Lower leg skin (tissue), 4 donors: ENCODE data around the gene DNAAF1. TPM values are rescaled to one million over a fixed set of nuclear protein-coding genes. Genes with fewer than 3 reads are reported as not detected.
A peak's percentile ranks its signal among the peaks of the same experiment; 100 is the strongest.
"Not testable (repeated sequence)": the region's sequence is repeated elsewhere in the genome, so short reads cannot be mapped to it uniquely, and the experiment has no call there.

Experiments
- DNase-seq, 2 donors: peaks; one replicate each; pipeline ENCODE4 v3.0.0-alpha.2; 2019; ENCODE audit warnings: low spot score in 2 of 2
- H3K4me3 ChIP-seq: fragments of 200-600 bp; sonication (generic); 2 replicates; pipeline ENCODE4 v1.5.1; 2017; ENCODE audit warnings: mild to moderate bottlenecking, low read depth; ENCODE audit not compliant: poor library complexity, severe bottlenecking
- CTCF ChIP-seq, 3 donors: fragments of 450-650 bp; IDR thresholded peaks; one replicate each; pipeline ENCODE4 v1.5.1; 2016; ENCODE audit warnings: antibody characterized with exemption in 3 of 3, mild to moderate bottlenecking in 3 of 3, moderate library complexity in 2 of 3
- POLR2A ChIP-seq, 2 donors: fragments of 450-650 bp; IDR thresholded peaks; one replicate each; pipeline ENCODE4 v1.6.1; 2016 to 2017; ENCODE audit warnings: antibody characterized with exemption in 2 of 2, mild to moderate bottlenecking in 1 of 2, moderate library complexity in 1 of 2
- WGBS, 2 donors: methylation state at CpG; one replicate each; pipeline ENCODE4 v1.1.5; 2018; 5-methylcytosine and 5-hydroxymethylcytosine counted together
- intact Hi-C: fragments of 100-400 bp; cut with DNase I; formaldehyde crosslinking; loops from one replicate; pipeline ENCODE4 v1.15.0; 2023; ENCODE audit warnings: low total_unique reads
- total RNA-seq, 4 donors: library from RNA; depleted of rRNA; stranded (reverse); fragments of >200 nt; gene quantifications; one replicate each; pipeline ENCODE4 v1.1.0, GENCODE V29; 2016

Gene DNAAF1
- total RNA-seq, 4 donors from 2014 or later: 0.71 to 1.0 TPM; not detected in 2

GRCh38 chr16:84110527-84110926 lies 34.6 kb upstream of the DNAAF1 start:
- WGBS, 2 donors: 88 to 92% methylated on average over 3 of the region's 3 CpGs
- TF ChIP-seq POLR2A (IDR thresholded peaks at IDR 0.05): no peak
- no peak for TF ChIP-seq CTCF (IDR thresholded peaks at IDR 0.05)

GRCh38 chr16:84111525-84111924 lies 33.6 kb upstream of the DNAAF1 start:
- TF ChIP-seq POLR2A (IDR thresholded peaks at IDR 0.05) (no peak), CTCF (IDR thresholded peaks at IDR 0.05) (no peak)
- WGBS, 2 donors: 75 to 80% methylated on average over 3 of the region's 3 CpGs
- intact Hi-C loops: no loop called here
- H3K4me3 ChIP-seq: no peak overlapping the region
- DNase-seq: no peak

More at GRCh38 chr16:84110527-84110926, 34.6 kb upstream of the DNAAF1 start:
- DNase-seq: no peak
- intact Hi-C loops: no loop called here
- H3K4me3 ChIP-seq: no peak overlapping the region

GRCh38 chr16:84111949-84112348 lies 33.2 kb upstream of the DNAAF1 start:
- intact Hi-C loops, H3K4me3 ChIP-seq, DNase-seq: not testable (repeated sequence)
- 94 to 96% methylated on average over 3 of the region's 3 CpGs for WGBS, 2 donors

GRCh38 chr16:84115919-84116719 lies 29.0 kb upstream of the DNAAF1 start:
- peak; percentile 43 to 91 for DNase-seq
- WGBS, 2 donors: 2 to 3% methylated on average over 25 to 30 of the region's 57 CpGs
- TF ChIP-seq CTCF (IDR thresholded peaks at IDR 0.05) (no peak), POLR2A (IDR thresholded peaks at IDR 0.05) (no peak)
- peak overlapping the region; percentile 71 for H3K4me3 ChIP-seq
- intact Hi-C loops: no loop called here

GRCh38 chr16:84116720-84117493 lies 28.2 kb upstream of the DNAAF1 start, which contains the start of gene MBTPS1:
MBTPS1 (minus strand) TSS chr16:84116942; CDS start chr16:84101783, 15,159 bp downstream.
- intact Hi-C loops: no loop called here
- TF ChIP-seq POLR2A (IDR thresholded peaks at IDR 0.05) (peak in 1 of 2 donors; percentile 32), CTCF (IDR thresholded peaks at IDR 0.05) (no peak)
- WGBS, 2 donors: 0 to 1% methylated on average over 33 to 43 of the region's 94 CpGs
- peak within 1 kb of the TSS; percentile 71 for H3K4me3 ChIP-seq
- DNase-seq: peak; percentile 96 to 100

- 8 to 9% methylated on average over 12 of the region's 12 CpGs for WGBS, 2 donors
- DNase-seq: no peak
- TF ChIP-seq POLR2A (IDR thresholded peaks at IDR 0.05) (no peak), CTCF (IDR thresholded peaks at IDR 0.05) (no peak)
- peak overlapping the region; percentile 71 for H3K4me3 ChIP-seq
- intact Hi-C loops: no loop called here
These were observed 27.6 kb upstream of the DNAAF1 start for GRCh38 chr16:84117494-84117843.

- H3K4me3 ChIP-seq: not testable (repeated sequence)
- WGBS, 2 donors: 86 to 89% methylated on average over 5 of the region's 5 CpGs
These were observed 26.8 kb upstream of the DNAAF1 start for GRCh38 chr16:84118315-84118714.

More at GRCh38 chr16:84118315-84118714, 26.8 kb upstream of the DNAAF1 start:
- intact Hi-C loops, DNase-seq: not testable (repeated sequence)
